CD4-positive, alpha-beta T cell treated with Interleukin-15 for 4 hours (primary cell): Measurements from ENCODE around the gene CTNNA3.
"Not testable (repeated sequence)": the region's sequence is repeated elsewhere in the genome, so short reads cannot be mapped to it uniquely, and the experiment has no call there.

Experiments used
- DNase-seq: peaks from one replicate; pipeline ENCODE4 v3.0.0-alpha.2; 2020; ENCODE audit warnings: low spot score

CTNNA3 gene

GRCh38 chr10:67602268-67602950 is 93.6 kb downstream of the CTNNA3 start:
- no peak for DNase-seq

DNA sequence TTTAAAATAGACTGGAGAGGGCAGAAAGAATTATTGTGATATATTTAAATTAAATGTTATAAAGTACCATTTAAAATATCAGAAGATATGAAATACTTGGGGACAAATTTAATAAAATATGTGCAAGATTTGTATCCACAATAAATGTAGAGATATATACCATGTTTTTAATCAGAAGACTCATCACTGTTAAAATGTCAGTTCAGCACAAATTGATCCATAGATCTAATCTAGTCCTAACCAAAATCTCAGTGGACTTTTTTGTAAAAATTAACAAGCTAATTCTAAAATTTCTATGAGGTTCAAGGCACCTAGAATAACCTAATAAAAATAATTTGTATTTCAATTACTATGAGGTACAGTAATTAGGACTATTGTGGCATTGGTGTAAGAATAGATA is 96.4 kb downstream of the CTNNA3 start:
- DNase-seq = no peak

GRCh38 chr10:67596641-67597040 is 99.4 kb downstream of the CTNNA3 start:
- DNase-seq = no peak

DNA sequence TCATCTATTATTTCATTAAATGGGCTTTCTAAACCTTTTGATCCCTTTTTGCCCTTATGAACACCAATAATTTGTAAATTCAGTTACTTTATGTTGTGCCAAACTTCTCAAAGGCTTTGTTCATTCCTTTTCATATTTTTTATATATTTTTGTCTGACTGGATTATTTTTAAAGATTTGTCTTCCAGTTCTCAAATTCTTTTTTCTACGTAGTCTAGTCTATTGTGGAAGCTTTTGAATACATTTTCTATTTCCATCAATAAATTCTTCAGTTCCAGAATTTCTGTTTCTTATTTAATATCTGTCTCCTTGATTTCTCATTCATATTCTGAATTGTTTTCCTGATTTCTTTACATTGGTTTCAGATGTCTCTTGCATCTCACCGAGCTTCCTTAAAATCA is 108.2 kb downstream of the CTNNA3 start:
- no peak for DNase-seq

DNA sequence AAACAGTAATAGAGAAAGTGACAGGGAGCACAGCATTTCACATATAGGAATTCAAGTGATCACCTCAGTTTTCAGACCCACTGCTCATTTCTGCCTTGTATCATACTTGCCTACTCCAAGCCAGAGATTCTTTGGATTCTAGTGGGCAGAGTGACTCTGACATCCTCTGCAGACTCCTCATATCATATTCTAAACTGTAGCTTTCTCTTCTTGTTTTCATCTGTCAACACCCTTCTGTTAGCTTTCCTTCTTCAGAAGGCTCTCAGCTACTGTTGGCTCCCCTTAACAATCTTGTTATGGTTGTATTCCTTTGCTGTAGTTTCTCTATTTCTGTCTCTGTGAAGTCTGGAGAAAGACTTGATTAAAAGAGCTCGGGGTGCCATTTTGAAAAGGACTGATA is 120.5 kb downstream of the CTNNA3 start:
- DNase-seq = no peak

GRCh38 chr10:67573484-67573883 is 122.5 kb downstream of the CTNNA3 start:
- DNase-seq = no peak

GRCh38 chr10:67571503-67571902 is 124.5 kb downstream of the CTNNA3 start:
- DNase-seq = no peak

DNA sequence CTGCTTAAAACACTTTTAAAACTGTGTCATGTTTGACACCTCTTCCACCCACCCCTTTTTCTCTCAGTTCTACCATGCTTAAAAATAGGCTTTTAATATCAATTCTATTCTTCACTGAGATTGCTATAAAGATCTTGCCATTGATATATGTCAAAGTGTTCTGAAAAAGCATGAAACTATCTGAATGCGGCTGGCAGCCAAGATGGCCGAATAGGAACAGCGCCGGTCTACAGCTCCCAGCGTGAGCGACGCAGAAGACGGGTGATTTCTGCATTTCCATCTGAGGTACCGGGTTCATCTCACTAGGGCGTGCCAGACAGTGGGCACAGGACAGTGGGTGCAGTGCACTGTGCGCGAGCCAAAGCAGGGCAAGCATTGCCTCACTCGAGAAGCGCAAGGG is 137.7 kb downstream of the CTNNA3 start:
- not testable (repeated sequence) for DNase-seq

GRCh38 chr10:67553254-67553653 is 142.7 kb downstream of the CTNNA3 start:
- DNase-seq = no peak

- DNase-seq = no peak
Measured at GRCh38 chr10:67550838-67551402, 145.1 kb downstream of the CTNNA3 start.

GRCh38 chr10:67550046-67550445 is 145.9 kb downstream of the CTNNA3 start:
- no peak for DNase-seq

GRCh38 chr10:67549390-67549789 is 146.6 kb downstream of the CTNNA3 start:
- no peak for DNase-seq

DNA sequence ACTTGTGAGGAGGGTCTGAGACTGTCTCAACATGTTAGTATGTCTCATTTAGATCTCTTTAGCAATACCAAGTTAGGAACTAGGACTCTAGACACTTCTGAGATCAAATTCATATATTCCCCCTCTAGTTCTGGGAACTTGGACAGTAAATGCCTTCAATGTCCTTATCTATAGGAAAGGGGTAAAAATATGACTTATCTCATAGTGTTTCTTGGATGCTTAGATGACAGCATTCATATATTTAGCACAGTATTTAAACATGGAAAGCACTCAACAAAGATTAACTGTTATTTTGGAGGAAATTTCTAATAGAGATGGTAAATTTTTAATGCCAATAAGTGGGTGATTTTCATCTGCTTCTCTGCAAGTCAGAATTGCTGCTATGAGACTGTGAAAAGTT is 154.6 kb downstream of the CTNNA3 start:
- no peak for DNase-seq

- no peak for DNase-seq
Measured at GRCh38 chr10:67539312-67539711, 156.7 kb downstream of the CTNNA3 start.

GRCh38 chr10:67537906-67538305 is 158.1 kb downstream of the CTNNA3 start:
- DNase-seq = no peak

- DNase-seq = no peak
Measured at GRCh38 chr10:67533376-67533775, 162.6 kb downstream of the CTNNA3 start.

DNA sequence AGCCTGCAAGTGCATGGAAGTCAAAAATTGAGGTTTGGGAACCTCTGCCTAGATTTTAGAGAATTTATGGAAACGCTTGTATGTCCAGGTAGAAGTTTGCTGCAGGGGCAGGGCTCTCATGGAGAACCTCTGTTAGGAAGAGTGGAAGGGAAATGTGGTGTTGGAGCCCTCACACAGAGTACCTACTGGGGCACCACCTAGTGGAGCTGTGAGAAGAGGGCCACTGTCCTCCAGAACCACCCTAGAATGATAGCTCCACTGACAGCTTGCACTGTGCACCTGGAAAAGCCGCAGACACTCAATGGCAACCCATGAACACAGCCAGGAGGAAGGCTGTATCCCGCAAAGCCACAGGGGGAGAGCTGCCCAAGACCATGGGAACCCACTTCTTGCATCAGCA is 165.0 kb downstream of the CTNNA3 start:
- not testable (repeated sequence) for DNase-seq

- DNase-seq = no peak
Measured at GRCh38 chr10:67527351-67527750, 168.6 kb downstream of the CTNNA3 start.

DNA sequence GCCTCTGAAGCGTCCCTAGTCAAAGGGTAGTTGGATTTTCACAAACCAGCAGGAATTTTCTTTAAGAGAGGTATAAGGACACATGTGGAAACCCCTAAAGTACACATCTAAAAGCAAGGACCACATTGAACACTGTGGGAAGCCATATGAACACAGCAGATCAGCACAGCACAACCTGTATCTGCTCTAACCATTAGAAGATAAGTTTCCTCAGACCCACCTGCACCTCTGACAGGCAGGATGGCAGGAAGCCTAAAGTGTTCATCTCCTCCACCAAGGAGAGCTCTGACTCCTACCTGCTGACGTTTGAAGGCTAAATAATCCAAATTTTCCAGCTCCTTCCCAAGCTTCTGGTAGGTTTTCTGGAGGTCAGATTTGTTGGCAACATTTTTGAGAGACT is 174.4 kb downstream of the CTNNA3 start:
- DNase-seq = no peak

- peak; percentile 46 for DNase-seq
Measured at GRCh38 chr10:67520924-67521520, 175.0 kb downstream of the CTNNA3 start.

DNA sequence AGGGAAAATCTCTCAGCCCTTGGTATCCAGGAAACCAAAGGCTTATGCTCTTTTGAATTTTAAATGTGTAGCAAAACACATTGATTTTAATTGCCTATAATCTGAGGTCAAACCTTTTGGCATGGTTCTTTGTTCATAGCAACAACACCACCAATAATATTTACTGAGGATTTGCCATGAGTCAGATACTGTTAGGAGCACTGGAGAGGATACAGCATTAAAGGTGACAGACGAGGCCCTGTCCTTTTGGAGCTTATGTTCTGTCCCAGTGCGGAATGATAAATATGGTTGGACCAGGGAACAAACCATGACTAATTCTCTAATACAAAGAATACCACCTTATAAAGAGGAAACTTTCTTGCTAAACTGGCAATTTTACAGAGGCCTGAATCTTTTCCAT is 176.6 kb downstream of the CTNNA3 start:
- no peak for DNase-seq

- no peak for DNase-seq
Measured at GRCh38 chr10:67518756-67519155, 177.2 kb downstream of the CTNNA3 start.

DNA sequence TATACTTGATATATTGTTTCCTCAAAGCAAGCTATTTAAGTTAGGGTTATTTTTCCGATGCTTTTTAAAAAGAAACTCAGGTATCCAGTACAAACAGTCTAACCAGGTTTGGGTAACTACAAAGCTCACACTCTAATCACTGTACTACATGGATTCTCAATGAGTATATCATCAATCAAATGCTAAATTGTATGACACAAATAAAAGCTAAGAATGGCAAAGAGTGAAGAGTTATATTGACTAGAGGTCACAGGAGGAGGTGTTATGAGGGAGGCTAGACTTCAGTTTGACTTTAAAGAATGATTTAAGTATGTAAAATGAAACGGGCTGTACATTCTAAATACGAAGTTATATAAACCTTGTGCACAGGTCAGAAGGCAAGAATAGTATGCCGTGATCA is 178.0 kb downstream of the CTNNA3 start:
- no peak for DNase-seq

DNA sequence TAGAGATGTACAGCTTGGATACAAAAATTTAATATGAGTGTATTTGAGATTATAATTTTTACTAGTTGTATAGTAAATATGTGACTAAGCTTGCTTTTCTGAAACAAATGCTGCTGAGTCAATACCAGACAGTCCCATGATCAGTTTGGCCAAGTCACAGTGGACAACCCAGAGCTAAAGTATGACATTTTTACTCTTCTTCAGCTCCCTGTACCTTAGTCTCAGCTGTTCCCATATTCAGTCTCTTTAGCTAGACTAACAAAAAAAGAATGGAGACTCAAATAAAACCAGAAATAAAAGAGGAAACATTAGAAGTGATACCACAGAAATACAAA is 189.3 kb downstream of the CTNNA3 start:
- no peak for DNase-seq
